EL (cell line): Measurements from ENCODE around the gene MALRD1.

Source experiments
- DNase-seq: peaks from one replicate; pipeline ENCODE4 v3.0.0-alpha.2; 2016

The MALRD1 gene

GRCh38 chr10:19111501-19112267, 63.1 kb downstream of the MALRD1 start:
- no peak for DNase-seq

DNA sequence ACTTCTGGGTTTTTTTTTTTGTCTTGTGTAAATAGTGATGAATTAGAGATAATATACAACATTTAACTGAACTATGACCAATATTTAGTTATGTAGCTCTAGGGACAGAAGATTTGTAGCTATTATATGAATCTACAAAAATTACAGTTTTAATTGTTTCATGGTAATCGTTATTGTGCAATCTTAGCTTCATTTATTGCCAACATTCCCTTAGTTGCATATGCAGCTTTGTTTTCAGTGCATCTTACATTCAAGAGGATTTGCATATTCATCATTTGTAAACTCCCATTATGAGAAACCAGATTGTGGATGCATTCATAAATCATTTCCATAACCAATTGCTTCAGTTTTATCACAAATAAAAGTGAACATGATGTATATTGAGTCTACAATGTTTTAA, 68.8 kb downstream of the MALRD1 start:
- no peak for DNase-seq

DNA sequence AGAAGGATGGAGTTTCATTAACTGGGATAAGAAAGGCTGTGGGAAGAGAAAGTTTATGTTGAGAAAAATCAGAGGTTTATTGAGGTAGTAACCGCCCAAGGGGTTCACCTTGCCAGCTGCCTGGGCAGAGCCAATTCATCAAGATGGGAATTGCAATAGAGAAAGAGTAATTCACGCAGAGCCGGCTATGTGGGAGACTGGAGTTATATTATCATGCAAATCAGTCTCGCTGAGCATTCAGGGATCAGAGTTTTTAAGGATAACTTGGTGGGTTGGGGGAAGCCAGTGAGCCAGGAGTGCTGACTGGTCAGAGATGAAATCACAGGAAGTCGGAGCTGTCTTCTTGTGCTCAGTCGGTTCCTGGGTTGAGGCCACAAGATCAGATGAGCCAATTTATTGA, 70.6 kb downstream of the MALRD1 start:
- no peak for DNase-seq

GRCh38 chr10:19120381-19120908, 71.8 kb downstream of the MALRD1 start:
- no peak for DNase-seq

DNA sequence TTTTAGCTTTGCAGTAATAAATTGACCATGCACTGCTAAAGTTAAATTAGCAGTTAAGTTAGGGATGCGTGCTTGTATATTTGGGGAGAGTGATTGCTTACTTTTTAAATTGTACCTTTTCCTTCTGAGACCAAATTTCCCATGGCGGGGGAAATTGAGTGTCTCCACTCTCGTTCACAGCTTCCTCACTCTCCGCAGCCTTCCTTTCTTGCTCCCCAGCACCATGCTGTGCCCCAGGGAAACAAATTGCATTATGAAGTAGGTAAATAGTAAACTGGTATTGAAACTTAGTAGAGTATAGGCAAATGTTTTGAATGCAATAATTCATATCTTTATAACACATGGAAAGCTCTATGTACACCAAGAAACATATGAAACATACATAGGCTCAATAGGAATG, 85.4 kb downstream of the MALRD1 start:
- no peak for DNase-seq

GRCh38 chr10:19142967-19143366, 94.4 kb downstream of the MALRD1 start:
- no peak for DNase-seq

DNA sequence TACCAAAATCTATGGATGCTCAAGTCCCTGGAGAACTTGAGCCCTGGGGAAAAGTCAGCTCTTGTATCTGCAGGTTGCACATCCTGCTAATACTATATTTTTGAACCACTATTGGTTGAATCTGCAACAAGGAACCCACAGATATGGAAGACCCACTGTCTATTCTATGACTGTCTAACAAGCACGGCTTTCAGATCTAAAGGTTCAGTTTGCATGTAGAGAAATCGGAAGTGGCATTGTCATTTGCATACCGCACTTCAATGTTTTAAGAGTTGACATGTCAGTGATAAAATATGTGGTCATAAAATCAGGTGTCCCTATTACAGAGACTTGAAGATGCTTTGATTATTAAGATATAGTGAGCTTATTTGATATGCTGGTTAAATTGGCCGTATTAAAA, 95.6 kb downstream of the MALRD1 start:
- no peak for DNase-seq

GRCh38 chr10:19154375-19154774, 105.8 kb downstream of the MALRD1 start:
- no peak for DNase-seq

DNA sequence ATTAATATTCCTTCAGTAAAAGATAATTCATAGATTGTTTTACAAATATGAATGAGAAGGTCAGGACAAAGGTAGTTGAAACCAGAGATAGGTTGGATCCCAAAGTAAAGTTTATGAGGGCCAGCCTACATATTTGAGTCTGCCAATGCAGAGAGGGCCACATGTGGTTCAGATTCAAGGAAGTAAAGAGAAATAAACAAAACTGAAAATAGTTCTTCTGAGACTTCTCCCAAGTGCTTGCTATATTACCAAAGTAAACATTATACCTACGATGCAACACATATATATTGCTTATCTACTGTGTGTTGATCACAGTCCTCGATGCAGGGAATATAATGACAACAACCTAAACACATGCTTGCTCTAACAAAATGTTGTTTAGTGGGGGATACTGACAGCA, 109.8 kb downstream of the MALRD1 start:
- DNase-seq: no peak

- no peak for DNase-seq
Measured at GRCh38 chr10:19158870-19159269, 110.3 kb downstream of the MALRD1 start.

DNA sequence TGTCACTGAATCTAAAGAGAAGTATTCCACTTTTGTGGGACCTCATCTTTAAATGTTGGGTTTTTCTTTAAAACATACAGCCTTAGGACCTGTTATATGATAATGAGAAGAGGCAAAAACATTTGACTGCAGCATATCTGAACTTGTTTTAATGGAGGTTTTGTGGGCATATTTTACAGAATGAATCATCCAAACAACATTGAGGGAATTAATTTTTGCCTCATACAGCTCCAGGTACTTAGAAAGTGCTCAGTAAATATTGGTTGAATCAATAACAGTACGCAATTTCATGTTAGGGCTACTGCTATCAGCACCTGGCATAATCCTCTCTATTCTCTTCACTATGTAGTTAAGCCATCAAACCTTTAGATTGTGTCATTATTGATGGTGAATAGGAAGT, 115.9 kb downstream of the MALRD1 start:
- no peak for DNase-seq

GRCh38 chr10:19168584-19168983, 120.0 kb downstream of the MALRD1 start:
- DNase-seq: no peak

- no peak for DNase-seq
Measured at GRCh38 chr10:19169041-19169440, 120.4 kb downstream of the MALRD1 start.

GRCh38 chr10:19169684-19170083, 121.1 kb downstream of the MALRD1 start:
- DNase-seq: no peak

DNA sequence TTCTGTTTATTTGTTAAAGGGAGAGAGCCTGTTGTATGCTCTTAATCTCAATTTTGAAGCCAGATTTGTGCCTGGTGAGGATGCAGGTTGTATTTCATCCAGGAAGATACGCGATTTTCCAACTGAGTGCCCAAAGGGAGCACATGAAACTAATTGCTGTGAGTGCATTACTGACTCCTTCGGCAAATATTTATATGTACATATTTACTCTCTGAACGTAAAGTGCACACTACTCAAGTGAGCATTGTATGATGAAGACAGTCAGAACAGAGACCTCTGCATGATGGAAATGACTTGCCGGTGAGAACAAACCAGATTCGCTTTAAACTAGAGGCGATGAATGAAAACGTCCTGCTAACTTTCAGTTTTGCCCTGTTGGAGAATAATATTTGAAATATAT, 130.1 kb downstream of the MALRD1 start:
- DNase-seq: no peak

- DNase-seq: no peak
Measured at GRCh38 chr10:19184891-19185290, 136.3 kb downstream of the MALRD1 start.

DNA sequence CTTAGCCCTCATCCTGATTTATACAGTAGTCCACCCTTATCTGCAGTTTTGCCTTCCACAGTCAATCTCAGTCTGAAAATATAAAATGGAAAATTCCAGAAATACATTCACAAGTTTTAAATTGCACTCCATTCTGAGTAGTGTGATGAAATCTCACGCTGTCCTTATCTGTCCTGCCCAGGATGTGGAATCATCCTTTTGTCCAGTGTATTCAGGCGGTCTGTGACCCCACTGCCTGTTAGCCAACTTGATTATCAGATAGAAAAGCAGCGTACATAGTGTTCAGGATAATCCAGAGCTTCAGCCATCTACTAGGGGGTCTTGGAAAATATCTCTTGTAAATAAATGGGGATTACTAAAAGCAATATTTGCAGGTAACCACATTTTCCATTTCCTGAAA, 146.3 kb downstream of the MALRD1 start:
- DNase-seq: no peak

GRCh38 chr10:19195698-19196097, 147.1 kb downstream of the MALRD1 start:
- no peak for DNase-seq

GRCh38 chr10:19200211-19200610, 151.6 kb downstream of the MALRD1 start:
- no peak for DNase-seq

DNA sequence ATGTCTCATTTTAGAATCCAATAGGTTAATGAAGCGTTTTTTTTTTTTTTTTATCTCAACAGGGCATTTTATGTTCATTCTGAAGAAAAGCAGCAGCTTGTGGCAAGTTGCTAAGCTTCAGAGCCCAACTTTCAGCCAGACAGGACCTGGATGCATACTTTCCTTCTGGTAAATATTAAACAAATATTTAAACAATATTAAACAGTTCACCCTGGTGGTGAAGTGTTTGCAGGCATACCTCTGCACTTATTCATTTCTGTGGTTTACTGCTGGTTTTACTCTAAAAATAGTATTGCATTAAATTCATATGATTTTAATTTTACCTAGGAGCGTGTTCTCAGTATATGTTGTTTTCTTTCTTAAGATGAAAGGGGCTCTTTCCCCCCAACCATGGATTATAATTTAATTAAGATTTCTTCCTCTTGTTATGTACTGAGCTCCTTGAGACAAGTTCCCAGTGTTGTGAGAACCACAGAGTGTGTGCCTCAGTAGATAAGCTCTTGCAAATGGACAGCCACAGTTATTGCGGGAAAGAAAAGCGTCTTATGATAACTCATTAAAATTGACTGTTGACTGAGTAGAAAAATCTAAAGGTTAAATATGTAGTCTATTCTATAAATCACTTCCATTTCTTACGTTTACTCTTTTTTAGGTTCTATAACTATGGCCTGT, 155.8 kb downstream of the MALRD1 start:
- DNase-seq: no peak

DNA sequence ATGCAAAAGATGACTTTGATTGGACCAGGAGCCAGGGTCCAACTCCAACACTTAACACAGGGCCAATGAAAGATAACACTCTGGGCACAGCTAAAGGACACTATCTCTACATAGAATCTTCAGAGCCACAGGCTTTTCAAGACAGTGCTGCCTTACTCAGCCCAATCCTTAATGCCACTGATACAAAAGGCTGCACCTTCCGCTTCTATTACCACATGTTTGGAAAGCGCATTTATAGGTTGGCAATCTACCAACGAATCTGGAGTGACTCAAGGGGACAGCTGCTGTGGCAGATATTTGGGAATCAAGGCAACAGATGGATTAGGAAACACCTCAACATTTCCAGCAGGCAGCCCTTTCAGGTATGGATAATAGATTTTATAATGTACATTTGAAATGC, 160.7 kb downstream of the MALRD1 start:
- DNase-seq: no peak

GRCh38 chr10:19212590-19212989, 164.0 kb downstream of the MALRD1 start:
- no peak for DNase-seq

DNA sequence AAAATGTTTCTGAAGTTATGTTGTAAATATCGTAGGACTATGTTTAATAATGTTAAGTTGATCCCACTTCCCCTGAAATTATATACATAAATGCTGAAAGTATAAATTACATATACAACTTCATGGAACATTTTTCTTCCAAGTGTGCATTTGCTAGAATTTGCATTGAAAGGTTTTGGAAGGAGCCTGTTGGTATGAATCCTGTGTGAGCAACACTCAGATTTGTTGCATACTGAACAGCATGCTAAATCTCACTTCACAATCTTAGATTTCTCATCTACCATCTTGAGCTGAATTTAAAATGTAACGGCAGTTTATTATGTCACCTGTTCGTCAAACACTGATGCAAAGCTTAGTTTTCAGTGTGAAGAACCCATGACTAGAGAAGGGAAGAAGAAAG, 172.6 kb downstream of the MALRD1 start:
- DNase-seq: no peak

- no peak for DNase-seq
Measured at GRCh38 chr10:19226025-19226424, 177.4 kb downstream of the MALRD1 start.

DNA sequence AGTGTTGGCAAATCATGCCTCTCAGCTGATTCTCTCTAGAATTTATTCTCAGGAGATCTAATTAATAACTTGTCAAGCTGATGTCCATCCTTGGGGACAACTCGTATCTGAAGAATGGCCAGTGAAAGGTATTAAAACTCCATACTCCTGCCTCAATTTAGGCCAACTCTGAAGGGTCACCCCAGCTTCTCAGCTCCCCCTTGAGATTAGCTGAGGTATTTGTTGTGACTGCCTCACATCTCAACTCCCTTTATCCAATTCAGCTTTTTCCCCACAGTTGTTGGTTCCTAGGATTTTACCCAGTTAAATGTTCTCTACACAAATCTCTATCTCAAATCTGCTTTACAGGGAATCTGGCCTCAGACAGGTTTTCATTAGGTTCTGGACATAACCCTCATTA, 182.4 kb downstream of the MALRD1 start:
- no peak for DNase-seq
